ENCODE data around the gene WFDC9.
"Not testable (repeated sequence)": the region's sequence is repeated elsewhere in the genome, so short reads cannot be mapped to it uniquely, and the experiment has no call there.

DNA sequence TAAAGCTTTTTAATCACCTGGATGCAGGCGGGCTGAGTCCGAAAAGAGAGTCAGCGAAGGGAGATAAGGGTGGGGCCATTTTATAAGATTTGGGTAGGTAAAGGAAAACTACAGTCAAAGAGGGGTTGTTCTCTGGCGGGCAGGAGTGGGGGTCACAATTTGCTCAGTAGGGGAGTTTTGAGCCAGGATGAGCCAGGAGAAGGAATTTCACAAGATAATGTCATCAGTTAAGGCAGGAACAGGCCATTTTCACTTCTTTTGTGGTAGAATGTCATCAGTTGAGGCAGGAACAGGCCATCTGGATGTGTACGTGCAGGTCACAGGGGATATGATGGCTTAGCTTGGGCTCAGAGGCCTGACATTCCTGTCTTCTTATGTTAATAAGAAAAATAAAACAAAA lies 46.8 kb downstream of the WFDC9 start:
- not testable (repeated sequence) for TF ChIP-seq POLR2AphosphoS5 (IDR thresholded peaks at IDR 0.05; ENCODE audit: low read depth, low read length); CTCF (IDR thresholded peaks at IDR 0.05 in 2 of 3, conservative IDR thresholded peaks at IDR 0.05 in 1 of 3; ENCODE audit: borderline replicate concordance in 1 of 3, insufficient read depth in 1 of 3, low read depth in 2 of 3, low read length in 2 of 3); ZNF274 (IDR thresholded peaks at IDR 0.05; ENCODE audit: low read depth, low read length)

All from HCT116 (cell line).